NT2/D1 (cell line): ENCODE data around the gene ATP8B1.

Experiments used
- SUZ12 ChIP-seq: IDR thresholded peaks from 2 replicates; pipeline ENCODE4 v1.6.1; 2011; ENCODE audit not compliant: insufficient read length, insufficient read depth; ENCODE audit errors: extremely low read depth
- YY1 ChIP-seq: IDR thresholded peaks from 2 replicates; pipeline ENCODE4 v1.6.1; 2011; ENCODE audit not compliant: insufficient read length, insufficient read depth
- ZNF274 ChIP-seq: IDR thresholded peaks from 2 replicates; pipeline ENCODE4 v1.6.1; 2011; ENCODE audit warnings: mild to moderate bottlenecking, low read depth, low read length

DNA sequence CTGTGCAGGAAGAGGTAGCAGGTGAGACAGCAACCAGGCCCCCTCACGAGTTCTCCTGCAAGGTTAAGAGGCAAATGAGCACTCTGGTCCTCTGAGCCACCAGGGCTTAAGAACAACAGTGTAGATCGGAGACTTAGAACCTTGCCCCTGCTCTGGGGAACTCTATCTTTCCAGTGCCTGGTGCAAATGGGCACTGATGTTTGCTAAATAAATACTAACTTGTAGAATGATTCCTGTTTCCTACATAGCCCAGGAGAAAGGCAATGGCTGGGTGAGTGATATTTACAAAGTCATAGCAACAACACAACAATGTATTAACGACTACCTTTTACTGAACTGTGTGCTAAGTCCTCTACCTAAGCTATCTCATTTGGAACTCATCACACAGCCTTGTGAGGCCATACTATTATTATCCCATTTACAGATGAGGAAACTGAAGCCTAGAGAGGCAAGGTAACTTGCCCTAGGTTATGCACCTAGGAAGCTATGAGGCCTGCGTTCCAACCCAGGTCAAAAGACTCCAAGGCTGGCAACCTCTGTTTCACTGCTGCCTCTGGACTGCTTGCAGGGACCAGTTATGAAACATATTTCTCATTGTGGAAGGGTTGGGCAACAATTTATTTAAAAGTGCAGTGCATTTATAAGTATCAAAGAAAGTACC is 4.3 kb downstream of the ATP8B1 start:
- TF ChIP-seq ZNF274 (no peak), SUZ12 (no peak), YY1 (no peak)
